T follicular helper cell (primary cell): ENCODE measurements around the gene LITAFD.
"Not testable (repeated sequence)": the region's sequence is repeated elsewhere in the genome, so short reads cannot be mapped to it uniquely, and the experiment has no call there.

Source experiments
- DNase-seq: peaks from one replicate; pipeline ENCODE4 v3.0.0-alpha.2; 2020; ENCODE audit warnings: low read depth

LITAFD gene

DNA sequence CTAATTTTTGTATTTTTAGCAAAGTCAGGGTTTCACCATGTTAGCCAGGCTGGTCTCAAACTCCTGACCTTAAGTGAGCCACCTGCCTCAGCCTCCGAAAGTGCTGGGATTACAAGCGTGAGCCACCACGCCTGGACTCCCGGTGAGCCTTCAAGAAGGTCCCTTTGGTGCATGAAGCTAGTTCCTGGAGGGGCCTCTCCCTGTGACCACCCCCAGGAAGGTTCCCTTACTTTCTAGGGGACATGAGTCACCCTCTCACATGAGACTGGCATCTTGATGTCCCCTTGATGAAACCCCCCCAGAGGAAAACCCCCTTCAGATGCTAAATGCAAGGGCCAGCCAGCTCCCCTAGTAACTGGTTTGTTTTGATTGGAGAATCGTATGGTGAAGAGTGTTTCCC is 26.2 kb upstream of the LITAFD start:
- DNase-seq = no peak

DNA sequence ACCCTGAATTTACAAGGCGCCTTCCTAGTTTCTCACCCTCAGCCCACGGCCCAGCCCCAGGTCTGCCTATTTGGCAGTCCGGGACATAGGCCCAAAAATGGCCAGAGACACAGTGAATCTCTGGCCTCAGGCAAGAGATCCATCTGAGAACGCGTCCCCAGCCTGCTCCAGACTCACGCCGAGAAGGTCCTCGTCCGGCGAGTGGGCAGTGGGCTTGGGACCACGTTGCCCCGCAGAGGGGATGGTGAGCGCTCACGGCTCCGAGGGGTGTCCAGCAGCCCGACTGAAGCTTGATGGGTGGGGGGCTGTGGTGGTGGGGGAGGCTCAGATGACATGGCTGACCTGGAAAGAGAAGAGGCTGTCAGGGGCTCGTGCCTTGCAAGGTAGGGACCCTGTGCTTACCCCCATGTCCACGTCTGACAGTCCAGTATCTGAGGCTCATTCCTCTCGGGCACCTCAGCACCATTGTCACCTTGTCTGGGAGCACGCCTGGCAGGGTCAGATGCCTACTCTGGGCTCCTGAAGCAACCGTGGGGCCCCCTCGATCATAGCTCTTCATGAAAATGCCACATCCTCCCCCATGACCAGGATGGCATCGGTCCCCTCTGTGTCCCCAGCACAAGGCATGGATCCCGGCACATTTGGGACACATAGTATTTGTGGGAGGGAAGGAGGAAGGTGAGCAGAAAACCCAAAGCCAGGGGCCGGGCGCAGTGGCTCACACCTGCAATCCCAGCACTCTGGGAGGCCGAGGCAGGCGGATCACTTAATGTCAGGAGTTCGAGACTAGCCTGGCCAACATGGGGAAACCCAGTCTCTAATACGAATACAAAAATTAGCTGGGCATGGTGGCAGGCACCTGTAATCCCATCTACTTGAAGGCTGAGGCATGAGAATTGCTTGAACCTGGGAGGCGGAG is 22.9 kb upstream of the LITAFD start:
- DNase-seq = no peak

DNA sequence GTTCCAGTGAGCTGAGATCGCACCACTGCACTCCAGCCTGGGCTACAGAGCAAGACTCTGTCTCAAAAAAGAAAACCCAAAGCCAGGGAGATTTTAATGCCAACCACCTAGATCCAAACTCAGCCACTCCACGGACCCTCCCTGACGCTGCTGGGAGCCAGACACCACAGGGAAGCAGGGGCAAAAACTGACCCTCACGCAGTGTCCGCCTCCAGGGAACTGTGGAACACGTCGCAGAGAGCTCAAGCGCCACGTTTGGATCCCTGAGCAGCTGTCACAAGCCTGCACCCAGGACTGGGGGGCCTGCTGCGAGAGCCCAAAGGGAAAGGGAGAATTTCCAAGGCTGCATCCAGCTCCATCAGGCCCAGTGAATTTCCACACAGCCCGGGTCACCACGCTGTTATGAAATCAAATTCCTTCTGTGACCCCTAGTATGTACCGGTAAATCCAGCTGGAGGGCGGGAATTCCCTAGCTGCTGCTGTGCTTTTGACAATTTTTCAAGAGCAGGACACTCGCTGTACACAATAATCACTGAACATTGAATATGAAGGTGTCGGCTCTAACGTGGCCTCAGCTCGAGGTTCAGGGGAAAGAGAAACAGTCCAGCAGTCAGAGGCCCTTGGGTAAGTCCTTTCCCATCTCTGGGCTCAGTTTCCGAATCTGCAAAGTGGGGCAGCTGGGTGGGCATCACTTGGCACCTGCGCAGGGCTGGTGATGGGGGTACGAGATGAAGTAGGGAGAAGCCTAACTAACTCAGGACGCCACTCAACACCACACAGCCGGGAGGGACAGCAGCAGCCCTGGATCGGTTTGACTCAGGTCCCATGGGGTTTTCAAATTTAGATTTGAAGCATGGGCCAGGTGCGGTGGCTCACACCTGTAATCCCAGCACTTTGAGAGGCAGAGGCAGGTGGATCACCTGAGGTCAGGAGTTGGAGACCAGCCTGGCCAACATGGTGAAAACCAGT is 22.0 kb upstream of the LITAFD start:
- no peak for DNase-seq

DNA sequence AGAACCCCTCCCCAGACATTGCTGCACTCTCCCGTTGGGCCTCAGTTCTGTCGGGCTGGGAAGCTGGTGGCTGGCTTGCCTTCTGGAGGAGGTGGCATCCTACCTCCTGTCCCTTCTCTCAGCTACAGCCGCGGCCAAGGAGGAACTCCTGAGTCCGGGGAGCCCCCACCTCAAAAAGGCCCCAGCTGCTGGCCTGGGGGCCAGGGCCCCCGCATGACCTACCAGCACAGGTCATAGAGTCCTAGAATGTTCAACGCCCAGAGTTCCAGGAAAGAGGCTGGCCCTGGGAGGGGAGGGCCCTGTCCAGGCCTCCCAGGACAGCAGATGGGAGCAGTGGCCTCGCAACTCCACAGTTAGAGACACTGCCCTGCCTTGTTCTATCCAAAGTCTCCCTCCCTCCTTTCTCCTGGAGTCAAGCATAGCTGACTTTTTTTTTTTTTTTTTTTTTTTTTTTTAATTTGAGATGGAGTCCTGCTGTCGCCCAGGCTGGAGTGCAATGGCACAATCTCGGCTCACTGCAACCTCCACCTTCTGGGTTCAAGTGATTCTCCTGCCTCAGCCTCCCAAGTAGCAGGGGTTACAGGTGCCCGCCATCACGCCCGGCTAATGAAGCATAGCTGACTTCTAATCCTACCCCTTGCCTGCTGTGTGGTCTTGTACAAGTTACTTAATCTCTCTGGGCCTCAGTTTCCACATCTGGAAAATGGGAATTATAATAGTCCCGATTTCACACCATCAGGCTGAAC is 20.4 kb upstream of the LITAFD start:
- DNase-seq = no peak

DNA sequence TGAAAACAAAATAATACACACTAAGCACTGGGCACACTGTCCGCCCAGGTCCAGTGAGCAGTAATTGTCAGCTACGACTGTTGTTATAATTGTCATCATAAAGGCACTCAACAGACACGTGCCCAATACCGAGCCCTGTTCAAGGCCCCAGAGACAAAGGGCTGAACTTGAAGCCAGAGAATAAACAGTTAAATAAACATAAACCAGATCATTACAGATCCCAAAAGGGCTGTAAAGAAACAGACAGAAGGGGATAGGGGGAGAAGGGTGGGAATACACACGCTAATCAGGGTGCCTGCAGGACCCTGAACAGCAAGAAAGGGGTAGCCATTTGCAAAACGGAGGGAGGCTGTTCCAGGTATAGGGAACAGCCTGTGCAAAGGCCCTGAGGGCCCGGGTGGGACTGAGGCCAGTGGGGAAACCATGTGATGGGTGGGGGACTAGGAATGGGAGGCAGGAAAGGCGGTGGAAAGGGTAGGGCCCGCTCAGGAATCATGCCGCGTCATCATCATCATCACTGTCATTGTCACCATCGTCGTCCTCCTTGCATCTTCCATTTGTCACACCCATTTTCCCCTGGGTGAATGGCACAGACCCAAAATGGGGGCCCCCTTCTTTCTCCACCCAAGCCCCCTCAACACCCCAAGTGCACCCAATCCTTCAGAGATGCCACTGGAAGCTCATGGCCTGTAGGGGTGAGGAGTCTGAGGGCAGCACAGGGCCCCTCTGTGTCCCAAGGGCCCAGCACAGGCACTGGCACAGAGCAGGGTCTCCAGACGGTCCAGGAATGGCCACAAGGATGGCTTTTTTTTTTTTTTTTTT is 19.6 kb upstream of the LITAFD start:
- DNase-seq = no peak

DNA sequence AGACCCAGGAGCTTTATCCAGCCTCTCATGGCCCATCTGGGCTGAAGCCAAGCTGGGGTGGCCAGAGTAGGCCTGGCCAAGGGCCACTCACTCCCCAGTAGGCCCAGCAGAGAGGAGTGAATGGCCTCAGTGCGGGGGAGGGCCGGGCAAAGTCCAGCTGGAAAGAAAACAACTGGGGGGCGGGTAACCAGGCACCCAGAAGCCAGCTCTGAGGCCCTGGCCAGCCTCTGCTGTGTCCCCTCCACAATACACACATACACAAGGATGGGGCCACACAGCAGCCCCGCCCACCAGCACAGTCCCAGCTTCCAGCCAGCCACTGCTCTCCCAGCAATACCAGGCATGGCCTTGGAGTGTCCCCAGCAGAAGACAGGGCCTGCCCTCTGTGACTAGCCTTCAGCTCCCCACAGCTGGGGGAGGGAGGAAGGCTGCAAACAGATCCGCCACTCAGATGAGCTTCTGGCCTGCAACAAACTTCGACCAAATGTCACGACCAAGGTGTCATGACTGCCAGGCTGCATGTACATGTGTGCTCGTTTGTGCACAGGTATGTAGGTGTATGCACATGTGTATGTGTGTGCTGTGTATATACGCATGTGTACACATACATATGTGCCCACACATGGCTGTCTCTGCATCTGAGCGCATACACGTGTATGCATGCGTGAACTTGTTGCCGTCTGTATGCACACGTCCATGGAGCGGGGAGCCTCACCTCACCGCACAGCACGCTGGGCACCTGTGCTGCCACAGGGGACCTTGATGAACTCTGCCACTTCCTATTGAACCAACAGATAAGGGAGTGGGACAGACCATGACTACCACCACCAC is 18.3 kb upstream of the LITAFD start:
- no peak for DNase-seq

DNA sequence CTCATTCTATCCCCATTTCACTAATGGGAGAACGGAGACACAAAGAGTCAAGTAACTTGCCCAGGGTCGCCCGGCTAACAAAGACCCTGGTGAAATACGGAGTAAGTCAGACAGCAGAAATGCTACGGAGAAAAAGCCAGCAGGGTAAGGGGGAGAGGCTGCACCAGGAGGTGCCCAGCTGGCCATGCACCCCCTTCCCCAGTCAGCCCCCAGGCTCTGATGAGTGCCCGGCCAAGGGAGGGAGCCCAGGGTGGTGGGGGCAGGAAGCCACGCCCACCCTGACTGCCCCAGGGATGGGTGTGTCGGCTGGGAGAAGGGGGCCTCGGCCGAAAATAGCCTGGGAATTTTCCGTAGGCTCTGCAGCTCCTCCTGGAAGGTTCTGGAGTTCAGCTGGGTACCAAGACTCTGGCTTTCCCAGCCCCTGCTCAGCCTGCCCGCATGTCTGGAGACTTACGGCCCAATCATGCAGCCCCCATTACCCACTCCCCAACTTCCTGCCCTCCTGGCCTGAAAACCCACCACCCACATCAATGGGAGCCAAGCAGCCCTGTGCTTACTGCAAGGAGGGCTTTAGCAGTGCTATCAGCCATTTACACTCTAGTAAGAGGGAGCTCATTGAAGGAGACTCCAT is 17.6 kb upstream of the LITAFD start:
- no peak for DNase-seq

DNA sequence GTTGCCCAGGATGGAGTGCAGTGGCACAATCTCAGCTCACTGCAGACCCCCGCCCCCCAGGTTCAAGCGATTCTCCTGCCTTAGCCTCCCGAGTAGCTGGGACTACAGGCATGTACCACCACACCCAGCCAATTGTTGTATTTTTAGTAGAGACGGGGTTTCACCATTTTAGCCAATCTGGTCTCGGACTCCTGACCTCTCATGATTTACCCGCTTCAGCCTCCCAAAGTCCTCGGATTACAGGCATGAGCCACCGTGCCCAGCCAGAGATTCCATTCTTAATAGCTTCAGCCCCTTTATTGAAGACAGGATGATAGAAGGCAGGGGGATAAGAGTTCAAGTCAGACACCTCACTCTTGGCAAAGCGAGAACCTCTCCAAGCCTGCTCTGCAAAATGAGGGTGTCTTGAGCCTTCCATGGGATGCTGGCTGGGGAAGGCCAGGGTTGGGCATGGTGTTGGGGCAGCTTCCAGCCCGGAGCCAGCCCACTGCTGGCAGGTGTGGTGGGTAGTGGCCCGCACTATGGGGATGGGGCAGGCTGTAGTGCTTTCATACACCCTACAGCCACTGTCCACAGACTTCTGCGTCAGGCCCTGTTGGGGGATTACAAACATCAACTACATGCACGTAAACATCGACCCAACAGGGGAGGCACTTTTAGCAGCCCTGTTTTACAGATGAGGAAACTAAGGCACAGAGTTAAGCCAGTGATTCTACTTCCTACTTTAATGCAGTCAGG is 16.8 kb upstream of the LITAFD start:
- DNase-seq = no peak

DNA sequence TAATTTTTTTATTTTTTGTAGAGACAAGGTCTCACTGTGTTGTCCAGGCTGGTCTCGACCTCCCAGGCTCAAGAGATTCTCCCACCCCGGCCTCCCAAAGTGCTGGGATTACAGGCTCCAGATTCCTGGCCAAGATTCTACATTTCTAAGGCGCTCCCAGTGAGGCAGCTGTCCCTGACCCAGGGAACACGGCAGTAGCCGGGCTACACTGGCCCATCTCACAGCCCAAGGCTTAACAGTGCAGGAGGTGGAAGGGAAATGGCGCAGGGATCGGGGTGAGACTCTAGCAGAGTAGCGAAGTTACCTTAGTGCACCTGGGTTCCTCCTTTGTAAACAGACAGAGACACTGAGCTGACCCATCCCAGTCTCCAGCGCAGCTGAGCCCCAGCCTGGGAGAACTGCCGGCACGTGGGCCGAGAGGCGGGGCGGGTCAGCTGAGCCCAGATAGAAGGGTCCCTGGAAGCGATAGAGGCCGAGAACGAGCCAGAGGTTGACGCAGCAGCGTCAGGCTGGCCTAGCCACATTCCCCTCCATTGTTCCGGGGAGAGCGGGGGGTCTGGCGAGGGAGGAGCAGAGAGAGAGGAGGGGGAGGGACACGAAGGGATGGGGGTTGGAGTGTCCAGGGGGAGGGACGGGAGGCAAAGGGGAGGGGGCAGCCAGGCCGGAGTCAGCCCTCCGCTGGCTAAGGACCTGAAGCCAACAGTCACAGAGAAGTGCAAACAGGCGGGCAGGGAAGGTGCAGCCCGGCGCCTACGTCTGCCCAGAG is 15.8 kb upstream of the LITAFD start:
- no peak for DNase-seq

DNA sequence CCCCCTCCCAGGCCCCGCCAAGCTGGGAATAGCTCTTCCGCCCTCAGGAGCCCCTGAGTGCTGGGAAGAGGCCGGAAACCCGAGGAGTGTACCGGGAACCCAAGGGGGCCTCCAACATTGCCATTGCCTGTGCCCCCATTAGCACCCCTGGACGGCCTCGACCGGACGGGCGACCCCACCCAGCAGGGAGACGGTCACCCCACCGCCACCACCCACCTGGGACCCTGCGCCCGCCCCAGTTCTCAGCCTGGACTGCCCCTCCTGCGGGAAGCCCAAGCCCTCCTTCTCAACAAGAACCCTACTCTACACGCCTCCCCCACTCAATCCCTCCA is 15.3 kb upstream of the LITAFD start:
- no peak for DNase-seq

DNA sequence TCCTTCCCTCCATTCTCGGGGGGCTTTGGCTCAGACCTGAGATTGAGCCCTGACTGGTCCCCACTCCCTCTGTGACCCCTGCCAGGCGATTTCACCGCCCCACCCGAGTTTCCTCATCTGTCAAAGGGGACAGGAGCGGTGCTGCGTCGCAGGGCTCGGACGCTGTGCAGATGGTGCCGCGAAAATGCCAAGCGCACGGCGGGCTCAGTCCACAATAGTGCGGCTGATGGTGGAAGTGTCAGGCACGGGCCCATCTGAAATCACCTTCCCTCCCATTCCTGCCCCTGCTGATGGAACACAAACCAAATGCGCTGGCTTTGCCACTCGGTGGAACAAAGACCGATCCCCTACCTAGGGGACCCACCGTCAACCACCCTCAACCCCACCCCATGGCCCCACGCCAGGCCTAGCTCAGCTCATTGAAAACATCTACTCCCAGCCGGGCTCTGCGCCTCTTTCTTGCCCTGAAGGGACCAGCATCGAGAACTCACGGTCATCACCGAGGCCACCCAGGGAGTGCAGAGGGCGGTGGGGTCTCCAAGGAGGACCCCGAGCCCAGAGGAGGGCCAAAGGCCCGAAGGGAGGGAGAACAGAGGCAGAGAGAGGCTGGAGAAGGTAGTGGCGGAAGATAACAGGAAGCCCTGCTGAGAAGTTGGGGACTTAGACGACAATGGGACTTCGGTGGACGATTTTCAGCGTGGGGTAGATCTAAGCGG is 14.8 kb upstream of the LITAFD start:
- no peak for DNase-seq

DNA sequence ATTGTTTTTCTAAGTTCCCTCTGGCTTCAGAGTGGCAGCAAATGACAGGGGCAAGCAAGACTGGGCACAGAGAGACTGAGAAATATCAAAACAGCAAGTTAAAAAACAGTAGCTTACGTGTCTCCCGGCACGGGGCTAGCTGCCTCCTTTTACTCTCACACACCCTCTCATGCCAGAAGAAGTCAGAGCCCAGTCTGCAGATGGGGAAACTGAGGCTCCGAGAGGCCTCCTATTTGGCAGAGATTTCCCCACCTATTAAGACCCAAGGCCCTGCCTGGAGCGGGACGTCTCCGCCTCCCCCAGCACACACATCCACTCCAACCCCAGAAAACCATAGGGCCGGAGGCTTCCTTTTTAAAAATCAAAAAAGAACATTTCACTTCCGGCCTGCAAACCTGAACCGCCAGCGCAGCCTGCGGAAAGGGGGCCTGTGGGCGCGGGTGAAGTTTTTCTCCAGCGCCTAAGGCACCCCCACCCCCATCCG is 14.2 kb upstream of the LITAFD start:
- DNase-seq = no peak

DNA sequence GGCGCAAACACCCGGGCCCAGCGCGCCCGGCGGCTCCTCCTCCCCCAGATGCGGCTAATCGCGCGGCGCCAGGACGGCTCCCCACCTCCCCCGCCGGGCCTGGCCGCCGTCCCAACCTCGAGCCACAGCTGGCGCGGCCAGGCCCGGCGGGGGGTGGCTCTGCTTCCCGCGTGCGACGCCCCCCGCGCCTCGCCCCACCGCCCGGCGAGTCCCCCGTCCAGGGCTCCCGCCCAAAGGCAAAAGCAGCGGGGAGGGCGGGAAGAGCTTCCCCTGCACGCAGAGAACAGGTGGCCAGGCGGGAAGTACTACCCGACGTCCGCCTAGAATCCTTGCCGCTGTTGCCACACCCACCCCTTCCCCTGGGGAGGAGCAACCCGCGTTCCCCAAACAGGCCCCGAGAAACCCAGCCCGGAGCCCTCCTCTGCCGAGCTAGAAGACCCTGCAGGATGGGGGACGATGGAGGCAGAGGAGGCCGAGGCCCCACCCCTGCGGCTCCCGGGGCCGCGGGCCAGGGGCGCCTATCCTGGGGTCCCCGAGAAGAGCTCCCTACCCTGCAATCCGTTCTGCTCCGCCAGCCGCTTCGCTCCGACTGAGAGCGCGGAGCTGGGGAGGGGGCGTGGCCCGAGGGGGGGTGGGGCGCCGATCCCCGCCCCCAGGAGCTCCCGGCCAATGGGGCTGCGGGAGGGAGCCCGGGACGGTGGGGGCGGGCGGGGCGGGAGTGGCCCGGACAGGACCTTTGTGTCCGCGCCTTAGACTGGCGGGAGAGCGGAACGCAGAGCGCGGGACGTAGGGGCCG is 13.5 kb upstream of the LITAFD start, which contains the start of gene CARHSP1:
Gene CARHSP1, minus strand, starts transcription at position 591 of the 796 bp plus-strand sequence. CDS start 9,678 bp downstream, outside the sequence.
- peak; percentile 67 for DNase-seq

DNA sequence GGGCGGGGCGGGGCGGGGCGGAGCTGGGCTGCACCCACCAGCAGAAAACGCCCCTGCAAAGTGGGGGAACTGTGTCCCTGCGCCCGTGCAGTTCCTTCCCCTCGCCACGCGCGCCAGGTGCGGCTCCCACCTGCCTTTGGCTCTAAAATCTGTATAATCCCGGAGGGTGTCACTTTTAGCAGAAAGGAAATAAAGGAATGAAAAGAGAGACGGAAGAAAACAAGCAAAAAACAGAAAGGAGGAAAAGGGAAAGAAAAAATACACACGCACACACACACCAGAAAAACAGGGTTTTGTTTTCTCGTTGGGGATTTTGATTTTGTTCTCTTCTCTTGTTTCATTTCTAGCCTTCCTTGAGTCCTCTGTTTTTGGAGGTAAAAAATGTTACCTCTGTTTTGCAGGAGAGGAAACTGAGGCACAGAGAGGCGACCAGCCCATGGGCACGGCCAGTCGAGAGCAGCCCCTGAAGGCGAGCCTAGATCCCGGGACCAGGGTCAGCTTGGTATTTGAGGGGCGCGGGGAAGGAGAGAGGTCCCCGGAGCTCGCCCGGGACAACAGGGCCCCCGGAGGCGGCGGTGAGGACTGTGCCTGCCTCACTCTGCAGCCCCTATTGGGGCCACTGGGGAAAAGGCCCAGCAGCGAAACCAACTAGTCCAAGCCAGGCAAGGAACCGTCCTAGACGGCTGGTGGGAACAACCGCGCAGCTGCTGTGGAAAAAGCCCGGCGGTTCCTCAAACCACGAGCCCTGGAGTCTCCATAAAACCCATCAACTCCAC is 12.8 kb upstream of the LITAFD start:
- DNase-seq = no peak

DNA sequence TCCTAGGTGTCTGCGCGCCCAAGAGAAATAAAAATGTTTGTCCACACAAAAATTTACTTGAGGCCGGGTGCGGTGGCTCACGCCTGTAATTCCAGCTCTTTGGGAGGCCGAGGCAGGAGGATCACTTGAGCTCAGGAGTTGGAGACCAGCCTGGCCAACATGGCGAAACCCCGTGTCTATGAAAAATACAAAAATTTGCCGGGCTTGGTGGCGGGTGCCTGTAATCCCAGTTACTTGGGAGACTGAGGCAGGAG is 12.2 kb upstream of the LITAFD start:
- not testable (repeated sequence) for DNase-seq

DNA sequence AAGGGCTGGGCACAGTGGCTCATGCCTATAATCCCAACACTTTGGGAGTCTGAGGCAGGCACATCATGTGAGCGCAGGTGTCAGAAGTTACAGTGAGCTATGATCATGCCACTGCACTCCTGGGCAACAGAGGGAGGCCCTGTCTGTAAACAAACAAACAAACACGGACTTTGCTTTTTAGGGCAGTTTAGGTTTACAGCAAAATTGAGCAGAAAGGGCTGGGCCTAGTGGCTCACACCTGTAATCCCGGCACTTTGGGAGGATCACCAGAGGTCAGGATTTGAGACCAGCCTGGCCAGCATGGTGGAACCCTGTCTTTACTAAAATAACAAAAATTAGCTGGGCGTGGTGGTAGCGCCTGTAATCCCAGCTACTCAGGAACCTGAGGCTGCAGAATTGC is 10.1 kb upstream of the LITAFD start:
- DNase-seq = no peak
